GDM1 (cell line): ENCODE data around the gene MUSTN1.

Experiments used
- DNase-seq: peaks from one replicate; lab custom pipeline; 2025; lab: John Stamatoyannopoulos, UW

Gene MUSTN1

GRCh38 chr3:52834871-52835501 is at the start of gene MUSTN1:
Gene MUSTN1, minus strand, starts transcription at chr3:52835019. Its CDS starts 71 bp downstream, at chr3:52834948.
- no peak for DNase-seq

DNA sequence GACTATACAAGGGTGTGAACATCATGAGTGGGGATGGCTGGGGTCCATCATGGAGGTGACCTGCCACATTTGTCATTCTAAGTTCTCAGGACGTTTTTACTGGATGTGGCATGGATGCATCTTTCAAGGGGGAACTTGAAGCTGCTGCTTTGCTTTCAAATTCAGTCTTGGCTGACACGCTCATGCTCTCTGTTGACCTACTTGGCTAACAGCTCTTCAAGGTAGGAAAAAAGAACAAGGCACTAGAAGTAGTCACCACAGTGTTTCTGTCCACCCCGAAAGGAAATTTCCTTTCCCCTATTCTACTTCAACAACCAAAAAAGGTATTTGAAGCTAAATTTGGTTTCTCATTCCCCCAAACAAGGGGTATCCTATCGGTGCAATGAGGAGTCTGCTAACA is 47.6 kb upstream of the MUSTN1 start:
- DNase-seq: no peak

DNA sequence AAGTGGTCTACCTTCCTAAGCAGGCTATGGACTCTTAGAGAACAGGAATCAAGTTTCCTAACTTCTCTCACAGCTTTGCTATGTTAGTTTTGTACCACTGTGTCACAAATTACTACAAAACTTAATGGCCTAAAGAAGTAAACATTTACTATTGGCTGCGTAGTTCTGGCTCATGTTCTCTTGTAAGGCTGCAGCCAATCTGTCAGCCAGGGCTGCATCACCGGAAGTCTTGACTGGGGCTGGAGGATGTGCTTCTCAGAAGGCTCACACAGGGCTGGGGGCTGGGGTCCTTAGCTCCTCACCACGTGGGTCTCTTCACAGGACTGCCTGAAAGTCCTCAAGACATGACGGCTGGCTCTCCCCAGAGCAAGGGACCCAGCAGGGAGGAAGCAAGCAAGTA is 47.1 kb upstream of the MUSTN1 start:
- DNase-seq: no peak

GRCh38 chr3:52880474-52880873 is 45.7 kb upstream of the MUSTN1 start:
- DNase-seq: no peak

DNA sequence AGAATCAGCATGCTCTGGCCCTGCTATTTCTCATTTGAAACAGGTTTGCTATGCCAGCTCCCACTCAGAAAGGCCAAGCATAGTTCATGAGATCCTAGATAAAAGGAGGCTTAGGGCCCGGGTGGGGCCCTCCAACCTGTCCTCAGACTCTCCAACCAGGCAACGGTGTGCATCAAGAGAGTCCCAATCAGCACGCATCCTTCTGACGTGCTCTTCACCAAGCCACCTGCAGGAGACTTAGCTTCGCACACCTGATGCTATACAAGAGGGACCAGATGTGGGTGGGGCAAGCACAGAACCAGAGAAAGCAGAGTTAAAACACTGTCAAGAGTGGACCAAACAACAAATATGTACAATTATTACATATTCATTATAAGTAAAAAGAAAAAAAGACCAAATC is 45.2 kb upstream of the MUSTN1 start:
- DNase-seq: no peak

DNA sequence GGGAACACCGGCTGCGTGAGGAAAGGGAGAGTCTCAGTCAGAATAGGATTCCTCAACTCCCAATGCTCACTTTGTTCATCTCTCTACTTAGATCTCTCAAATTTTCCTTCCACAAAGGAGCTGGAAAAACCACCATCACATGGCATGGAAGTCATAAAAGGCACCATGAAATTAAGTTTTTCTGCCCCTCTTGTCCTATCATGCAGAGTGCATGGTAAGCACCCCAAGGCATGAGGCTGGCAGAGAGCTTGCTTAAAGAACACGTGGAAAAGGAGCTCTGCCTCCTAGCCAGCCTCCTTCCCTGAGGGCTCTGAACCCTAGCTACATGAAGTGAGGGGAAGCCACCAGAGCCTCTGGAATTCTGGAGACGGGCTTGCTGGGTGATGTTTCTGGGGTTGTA is 44.8 kb upstream of the MUSTN1 start:
- DNase-seq: no peak

GRCh38 chr3:52879090-52879489 is 44.3 kb upstream of the MUSTN1 start:
- DNase-seq: no peak

- DNase-seq: no peak
Measured at GRCh38 chr3:52877085-52877484, 42.3 kb upstream of the MUSTN1 start.

DNA sequence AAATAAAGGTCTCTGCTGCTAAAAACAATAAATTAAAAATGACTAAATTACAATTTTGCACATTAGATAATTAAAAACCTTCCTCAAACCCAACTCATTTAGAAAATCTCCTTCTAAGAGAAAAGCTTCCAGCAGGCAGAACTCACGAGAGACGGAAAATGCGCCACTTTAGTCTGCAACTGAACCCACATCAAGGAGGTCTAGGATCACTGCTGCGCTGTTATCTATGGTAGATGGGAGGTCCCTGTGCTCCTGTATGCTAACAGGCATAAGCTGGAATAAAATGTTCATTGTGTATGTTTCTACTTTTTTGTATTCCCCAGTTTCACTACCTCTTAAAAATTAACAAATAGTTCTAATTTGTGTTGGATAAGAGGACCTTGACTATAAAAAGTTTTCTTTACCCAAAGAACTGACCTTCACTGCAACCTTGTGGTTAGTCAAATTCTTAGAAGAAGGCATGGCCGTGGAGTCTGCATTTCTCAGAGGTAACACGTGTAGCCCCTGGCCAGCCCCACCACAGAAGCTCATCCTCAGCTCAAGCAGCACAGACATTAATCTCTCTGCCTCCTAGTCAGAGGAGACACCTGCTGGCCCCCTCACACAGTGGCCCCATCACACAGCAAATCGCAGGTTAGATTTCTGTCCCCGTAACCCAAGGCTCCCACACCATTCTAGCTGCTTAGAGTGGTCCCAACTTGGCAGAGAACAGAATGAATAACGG is 40.2 kb upstream of the MUSTN1 start:
- no peak for DNase-seq

- no peak for DNase-seq
Measured at GRCh38 chr3:52874160-52874701, 39.4 kb upstream of the MUSTN1 start.

DNA sequence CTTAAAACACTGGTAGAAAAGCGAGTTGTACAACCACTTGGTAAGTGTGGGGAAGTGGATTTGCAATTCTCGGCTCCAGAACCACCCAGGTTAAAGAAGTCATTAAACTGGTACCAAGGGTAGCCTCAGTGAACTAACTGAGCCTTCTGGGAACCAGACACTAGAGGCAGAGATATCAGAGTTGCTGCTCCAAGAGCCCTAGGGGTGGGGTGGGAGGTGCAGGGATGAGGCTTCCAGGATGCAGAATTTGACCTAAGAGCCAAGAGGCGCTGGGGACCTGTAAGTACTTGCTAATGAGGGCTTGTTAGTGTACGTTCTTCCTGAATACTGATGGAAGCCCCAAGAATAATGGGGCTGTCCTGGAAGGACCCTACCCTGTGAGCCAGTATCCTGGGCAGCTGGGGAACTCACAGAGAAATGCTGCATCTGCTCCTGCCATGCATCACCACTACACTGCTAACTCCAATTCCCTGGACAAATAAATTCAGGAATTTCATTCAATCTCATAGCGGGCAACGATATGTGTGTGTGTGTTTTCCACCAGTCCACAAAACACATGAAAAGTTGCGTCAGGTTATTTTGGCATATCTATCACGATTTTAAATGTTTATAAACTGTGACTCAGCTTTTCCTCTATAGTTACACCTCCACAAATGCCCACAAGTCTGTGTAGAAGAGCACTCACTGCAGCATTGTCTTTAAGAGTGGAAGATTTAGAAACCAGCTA is 38.8 kb upstream of the MUSTN1 start:
- DNase-seq: no peak

GRCh38 chr3:52872245-52872644 is 37.4 kb upstream of the MUSTN1 start:
- DNase-seq: no peak

GRCh38 chr3:52871761-52872160 is 36.9 kb upstream of the MUSTN1 start:
- no peak for DNase-seq

DNA sequence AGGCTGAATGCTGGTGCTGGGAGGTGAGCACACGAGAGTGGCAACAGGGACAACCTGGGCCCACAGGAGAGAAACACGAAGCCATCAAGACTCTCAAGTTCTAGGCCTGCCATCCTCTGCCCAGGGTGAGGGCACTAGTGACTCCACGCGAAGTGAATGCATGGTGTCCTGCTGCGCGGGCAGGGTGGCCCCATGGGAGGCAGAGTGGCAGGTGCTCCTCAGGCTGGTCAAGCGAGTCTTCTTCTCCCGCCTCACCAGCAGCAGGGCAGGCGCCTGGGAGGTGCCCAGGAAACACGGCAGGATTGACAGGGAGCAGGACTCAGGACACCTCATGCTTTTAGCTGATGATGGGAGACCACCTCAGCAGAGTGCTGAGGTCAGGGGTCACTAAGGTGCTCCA is 35.7 kb upstream of the MUSTN1 start:
- DNase-seq: no peak

DNA sequence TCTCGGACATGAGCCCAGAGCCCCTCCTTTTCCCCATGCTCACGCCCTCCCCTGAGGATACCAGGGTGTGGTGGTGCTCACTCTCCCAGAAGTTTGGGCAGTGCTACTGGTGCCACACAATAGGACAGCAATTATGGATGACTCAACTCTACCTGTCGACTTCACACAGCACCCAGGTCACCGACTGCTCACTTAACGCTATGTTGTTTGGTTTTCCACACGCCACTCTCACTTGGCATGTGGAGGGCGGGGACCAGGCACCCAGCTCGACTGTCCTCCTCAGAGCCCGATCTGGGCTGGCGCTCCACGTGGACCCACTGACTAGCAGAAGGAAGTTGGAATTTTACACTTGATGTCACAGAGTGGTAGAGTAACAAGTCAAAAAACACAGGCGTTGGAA is 31.6 kb upstream of the MUSTN1 start:
- DNase-seq: no peak

GRCh38 chr3:52865994-52866393 is 31.2 kb upstream of the MUSTN1 start:
- no peak for DNase-seq

GRCh38 chr3:52860424-52860768 is 25.6 kb upstream of the MUSTN1 start:
- no peak for DNase-seq

- no peak for DNase-seq
Measured at GRCh38 chr3:52859686-52860423, 25.0 kb upstream of the MUSTN1 start.

- DNase-seq: no peak
Measured at GRCh38 chr3:52857864-52858263, 23.0 kb upstream of the MUSTN1 start.

DNA sequence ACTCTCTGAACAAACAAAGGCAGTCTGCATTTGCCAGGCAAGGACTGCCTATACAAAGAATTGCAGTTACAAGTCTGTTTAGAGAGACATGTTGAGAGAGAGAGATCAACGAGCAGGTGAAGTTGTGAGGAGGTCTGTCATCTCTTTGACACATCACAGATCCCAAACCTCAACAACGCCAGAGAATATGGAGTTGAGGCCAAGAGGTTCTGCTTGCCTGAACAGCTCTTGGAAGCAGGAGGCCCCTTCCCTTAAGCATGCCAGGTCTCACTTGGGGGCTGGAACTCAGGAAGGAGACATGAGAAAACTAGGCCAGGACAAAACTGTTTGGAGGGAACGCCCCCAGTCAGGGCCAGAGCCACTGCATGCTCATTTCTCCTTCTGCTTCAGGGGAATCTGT is 22.3 kb upstream of the MUSTN1 start:
- DNase-seq: no peak

DNA sequence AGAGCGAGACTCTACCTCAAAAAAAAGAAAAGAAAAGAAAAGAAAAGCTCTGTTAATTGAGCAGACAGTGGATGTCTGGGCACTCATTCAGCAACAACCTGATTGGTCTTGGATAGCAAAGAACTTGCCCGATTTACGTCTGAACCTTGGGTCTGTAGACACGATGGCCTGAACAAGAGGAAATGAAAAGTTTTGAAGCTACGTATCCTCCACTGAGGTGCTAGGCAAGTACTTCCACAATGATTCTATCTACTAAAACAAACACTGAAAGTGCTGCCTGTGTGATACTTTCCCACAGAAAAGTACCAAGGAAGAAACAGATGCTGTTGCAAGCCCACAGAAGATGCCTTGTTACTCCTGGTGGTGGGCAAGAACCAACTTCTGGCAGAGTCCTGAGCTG is 21.8 kb upstream of the MUSTN1 start:
- DNase-seq: no peak

- DNase-seq: no peak
Measured at GRCh38 chr3:52854013-52854412, 19.2 kb upstream of the MUSTN1 start.
